Cardiac fibroblast (primary cell): Measurements from ENCODE around the gene SH3RF3.
A peak's percentile ranks its signal among the peaks of the same experiment; 100 is the strongest.

ENCODE experiments used
- DNase-seq, 2 donors: peaks; one replicate each; pipeline versions ENCODE4 v3.0.0 to v3.0.0-alpha.2; 2010; ENCODE audit warnings: low read depth in 2 of 2
- H3K4me3 ChIP-seq, 2 donors: replicated peaks in 1 of 2; 1 replicate in 1 of 2; 2 replicates in 1 of 2; pipeline ENCODE4 v1.5.1; 2011; ENCODE audit warnings: low read depth in 2 of 2, low read length in 2 of 2, mild to moderate bottlenecking in 2 of 2, moderate library complexity in 1 of 2
- TF ChIP-seq, protein P1 (sequence below): IDR thresholded peaks from one replicate; pipeline ENCODE4 v1.5.1; 2011; ENCODE audit warnings: low read depth, mild to moderate bottlenecking, low read length, inconsistent platforms

Gene SH3RF3

DNA sequence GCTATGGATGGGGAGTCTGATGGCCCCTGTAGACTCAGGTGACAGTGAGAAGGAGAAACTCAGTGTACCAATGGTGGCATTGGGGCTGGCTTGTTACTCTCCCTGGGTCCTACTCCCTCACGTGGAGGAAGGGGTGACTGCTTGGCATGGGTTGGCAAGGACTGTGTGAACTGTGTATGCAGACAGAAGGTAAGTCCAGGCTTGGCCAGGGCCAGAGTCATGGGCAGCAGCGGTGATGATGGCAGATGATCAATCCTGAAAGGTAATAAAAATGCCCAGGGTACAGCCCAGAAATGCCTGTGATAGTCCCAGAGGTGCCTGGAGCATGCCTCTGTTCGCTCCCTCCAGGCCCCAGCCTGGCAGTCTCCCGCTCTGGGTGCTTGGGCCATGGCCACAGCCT, 153.9 kb downstream of the SH3RF3 start:
- no peak for DNase-seq
- no peak overlapping the region for H3K4me3 ChIP-seq
- TF ChIP-seq, protein P1, sequence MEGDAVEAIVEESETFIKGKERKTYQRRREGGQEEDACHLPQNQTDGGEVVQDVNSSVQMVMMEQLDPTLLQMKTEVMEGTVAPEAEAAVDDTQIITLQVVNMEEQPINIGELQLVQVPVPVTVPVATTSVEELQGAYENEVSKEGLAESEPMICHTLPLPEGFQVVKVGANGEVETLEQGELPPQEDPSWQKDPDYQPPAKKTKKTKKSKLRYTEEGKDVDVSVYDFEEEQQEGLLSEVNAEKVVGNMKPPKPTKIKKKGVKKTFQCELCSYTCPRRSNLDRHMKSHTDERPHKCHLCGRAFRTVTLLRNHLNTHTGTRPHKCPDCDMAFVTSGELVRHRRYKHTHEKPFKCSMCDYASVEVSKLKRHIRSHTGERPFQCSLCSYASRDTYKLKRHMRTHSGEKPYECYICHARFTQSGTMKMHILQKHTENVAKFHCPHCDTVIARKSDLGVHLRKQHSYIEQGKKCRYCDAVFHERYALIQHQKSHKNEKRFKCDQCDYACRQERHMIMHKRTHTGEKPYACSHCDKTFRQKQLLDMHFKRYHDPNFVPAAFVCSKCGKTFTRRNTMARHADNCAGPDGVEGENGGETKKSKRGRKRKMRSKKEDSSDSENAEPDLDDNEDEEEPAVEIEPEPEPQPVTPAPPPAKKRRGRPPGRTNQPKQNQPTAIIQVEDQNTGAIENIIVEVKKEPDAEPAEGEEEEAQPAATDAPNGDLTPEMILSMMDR: no peak

DNA sequence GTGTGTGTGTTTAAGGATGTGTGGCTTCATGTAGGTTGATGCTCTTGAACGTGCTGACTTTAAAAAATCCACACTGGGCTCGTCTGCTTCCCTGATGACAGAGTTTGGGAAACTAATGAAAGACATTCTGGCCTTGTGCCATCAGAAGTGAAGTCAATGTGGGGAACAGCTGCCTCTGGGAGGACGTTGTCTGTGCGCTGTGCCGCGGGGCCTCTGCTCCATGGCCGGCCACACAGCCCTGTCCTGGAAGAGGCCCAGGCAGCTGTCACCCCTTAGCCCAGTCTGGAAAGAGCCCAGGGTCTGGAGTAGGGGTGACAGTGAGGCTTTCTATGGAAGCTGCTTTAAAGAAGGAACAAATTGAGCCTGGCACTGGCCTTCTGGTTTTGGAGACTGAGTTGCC, 155.8 kb downstream of the SH3RF3 start:
- TF ChIP-seq, protein P1: no peak
- DNase-seq: peak; percentile 68 to 73
- H3K4me3 ChIP-seq: no peak overlapping the region

DNA sequence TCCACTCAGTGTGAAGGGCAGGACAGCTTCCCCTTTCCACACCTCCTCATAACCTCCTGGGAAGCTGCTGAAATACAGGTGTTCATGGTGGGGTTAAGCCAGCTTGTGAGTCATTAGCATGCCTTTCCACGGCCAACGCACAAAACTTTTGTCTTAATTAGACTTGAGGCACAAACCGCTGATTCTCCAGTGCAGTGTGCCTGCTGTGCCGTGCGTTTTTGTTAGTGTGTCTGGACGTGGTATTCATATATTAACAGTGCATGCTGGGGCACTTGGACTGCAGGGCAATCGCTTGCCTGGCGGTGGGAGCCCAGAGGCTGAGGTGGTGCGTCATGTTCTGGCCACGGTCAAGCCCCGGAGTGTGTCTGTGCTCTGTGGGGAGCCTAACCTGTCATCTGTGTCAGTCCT, 156.2 kb downstream of the SH3RF3 start:
- peak; percentile 31 to 39 for DNase-seq
- no peak overlapping the region for H3K4me3 ChIP-seq
- TF ChIP-seq, protein P1: no peak

DNA sequence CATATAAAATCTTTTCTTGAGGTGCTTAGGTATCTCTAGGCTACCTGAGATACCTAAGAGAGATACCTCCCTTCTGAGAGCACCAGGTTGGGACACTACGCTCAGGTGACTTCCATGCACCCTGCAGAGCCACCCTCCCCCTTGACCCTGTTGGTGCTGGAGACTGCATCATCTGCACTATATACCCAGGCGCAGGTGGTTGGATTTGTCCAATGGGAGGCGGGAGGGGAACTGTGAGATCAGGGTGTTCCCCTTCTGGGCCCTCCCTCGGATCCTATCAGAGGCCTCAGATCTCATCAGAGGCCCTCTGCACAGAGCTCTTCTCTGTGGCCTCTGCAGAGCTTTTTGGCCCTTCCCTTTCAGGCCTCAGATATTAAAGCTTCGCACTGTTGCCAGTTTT, 158.4 kb downstream of the SH3RF3 start:
- H3K4me3 ChIP-seq: no peak overlapping the region
- TF ChIP-seq, protein P1: no peak
- DNase-seq: no peak

DNA sequence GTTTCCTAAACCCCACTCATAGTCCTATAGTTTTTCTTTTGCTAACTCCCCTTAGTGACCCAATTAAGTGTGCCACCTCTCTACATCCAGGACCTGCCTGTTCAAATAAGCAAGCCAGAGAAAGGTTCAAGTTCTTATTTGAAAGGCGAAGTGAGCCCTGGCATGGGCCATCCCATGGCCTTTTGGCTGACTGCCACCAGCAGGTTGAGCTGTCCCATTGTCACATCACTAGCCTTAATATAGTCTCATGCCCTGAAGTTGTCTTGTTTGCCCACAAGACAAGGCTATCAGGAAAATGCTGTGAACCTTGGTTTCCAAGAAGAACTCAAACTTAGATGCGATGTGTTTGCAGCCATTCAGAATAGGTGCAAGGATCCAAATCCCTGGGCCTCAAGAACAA, 158.8 kb downstream of the SH3RF3 start:
- TF ChIP-seq, protein P1: no peak
- DNase-seq: no peak
- H3K4me3 ChIP-seq: no peak overlapping the region

DNA sequence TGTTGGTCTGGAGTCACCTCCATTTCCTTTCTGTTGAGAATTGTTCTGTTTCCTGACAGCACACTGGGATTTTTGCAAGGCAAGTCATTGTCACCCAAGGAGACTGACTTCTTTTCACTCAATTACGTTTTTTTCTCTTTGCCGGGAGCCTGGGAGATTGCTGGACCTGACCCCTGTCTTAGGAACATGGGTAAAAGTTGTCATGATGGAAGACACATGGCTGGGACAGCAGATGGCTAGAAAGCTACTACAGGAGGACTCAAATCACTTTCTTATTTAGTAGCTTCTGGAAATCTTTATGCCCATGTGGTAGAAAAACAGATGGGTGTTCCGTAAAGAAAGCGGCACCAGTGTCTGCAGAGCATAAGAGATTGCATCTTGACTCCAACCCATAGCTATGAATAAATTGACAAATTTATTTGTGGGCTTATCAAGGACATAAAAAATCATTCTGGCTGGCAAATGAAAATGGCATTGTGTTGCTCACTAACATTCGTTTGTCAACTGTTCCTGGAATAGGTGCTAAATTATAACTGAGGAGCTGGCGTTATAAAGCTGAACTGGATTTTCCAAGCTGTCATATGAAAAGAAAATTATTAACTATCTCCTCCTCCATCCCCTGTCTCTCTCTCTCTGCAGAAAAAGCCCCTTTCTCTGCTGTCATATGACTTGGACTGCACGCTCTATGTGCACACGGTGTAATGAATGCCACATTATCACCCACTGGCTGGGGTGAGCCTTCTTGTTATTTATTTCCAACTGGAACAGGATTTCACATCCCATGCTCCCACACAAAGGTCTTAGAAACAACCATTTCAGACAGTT, 159.8 kb downstream of the SH3RF3 start:
- TF ChIP-seq, protein P1: no peak
- no peak for DNase-seq
- H3K4me3 ChIP-seq: no peak overlapping the region
